HL-60/S4 (cell line): Measurements from ENCODE around the gene FDPS.

Source experiments
- in situ Hi-C: fragments of 300-500 bp; cut with MboI; formaldehyde crosslinking; loops from 2 replicates; pipeline ENCODE4 v1.14.3; 2022; ENCODE audit warnings: low sequenced_read_pairs

FDPS gene

DNA sequence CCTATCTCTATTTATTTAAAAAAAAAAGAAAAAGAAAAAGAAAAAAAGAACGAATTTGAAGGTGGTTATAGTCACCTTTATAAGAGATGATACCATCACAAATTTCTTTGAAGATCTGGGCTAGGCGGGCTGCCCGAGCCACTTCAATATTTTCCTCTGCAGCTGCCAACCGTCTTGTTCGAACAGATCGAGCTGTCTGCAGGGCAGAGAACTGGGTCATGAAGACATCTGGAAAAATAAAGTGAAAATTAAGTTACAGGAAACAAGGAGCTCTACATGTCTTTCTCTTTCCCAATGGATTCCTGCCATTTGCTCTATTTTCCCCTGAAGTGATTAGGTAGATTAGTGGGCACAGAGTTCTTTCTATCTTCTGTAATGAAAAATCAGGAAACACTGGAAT is 44.0 kb downstream of the FDPS start:
- in situ Hi-C loops, result no loop called here

DNA sequence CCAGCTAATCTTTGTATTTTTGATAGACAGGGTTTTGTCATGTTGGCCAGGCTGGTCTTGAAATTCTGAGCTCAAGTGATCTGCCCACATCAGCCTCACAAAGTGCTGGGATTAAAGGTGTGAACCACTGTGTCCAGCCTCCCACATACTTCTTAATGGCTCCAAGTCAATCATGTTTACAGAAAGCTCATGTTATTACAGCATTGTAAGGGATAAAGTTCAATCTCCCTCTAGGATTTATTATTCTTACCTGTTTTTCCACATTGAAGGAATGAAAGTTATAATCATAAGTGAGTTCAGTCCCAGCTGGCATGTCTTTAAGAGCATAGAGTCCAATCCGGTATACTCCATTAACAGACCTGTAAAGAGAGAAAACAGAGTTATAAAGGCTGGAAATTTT is 51.4 kb downstream of the FDPS start:
- in situ Hi-C loops, result no loop called here
